ENCODE measurements around the gene SNX2. TPM values are rescaled to one million over a fixed set of nuclear protein-coding genes. Genes with fewer than 3 reads are reported as not detected.
A peak's percentile ranks its signal among the peaks of the same experiment; 100 is the strongest.

SNX2 gene
- total RNA-seq, 1 donor from 2014 or later: 30.5 TPM

DNA sequence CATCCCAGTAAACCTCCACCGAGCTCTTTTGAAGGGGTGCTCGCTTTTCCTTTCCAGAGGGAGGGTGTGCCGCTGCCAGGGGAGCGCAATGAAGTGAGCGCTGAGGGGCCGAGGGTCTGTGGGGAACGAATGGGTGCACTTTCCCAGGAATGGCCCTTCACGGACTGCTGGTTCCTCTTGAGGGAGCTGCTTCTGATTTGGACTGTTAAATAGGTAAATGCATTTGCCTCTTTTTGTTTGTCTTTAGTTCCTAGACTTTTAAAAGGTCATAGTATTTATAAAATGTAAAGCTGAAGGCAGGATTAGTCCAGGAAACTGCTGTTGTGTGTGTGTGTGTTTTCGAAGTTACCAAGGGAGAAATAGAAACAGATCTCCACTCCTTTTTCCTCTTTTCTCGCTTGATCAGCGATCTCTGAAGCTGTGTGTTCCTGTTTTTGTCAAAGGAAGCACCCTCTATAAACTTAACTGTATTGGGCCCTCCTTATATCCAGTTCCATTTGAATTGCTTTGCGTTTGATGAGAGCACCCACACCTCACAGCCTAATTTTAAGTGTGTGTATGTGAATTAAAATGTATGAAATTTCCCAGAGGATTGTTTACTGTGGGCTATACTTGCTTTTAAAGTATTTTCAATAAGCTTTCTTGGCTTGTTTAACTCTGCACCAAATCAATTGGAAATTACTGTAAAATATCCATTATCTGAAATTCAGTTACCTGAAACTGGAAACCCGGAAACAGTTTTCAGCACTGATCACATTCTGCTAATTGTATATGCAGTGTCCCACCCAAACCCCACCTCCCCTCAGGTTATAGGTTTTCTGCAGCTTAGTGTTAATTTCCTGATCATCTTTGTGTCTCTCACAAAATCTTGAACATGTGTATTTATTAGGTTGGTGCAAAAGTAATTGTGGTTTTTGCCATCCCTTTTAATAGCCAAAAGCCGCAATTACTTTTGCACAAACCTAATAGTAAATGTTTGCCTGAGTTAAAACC, 966 bp downstream of the SNX2 start:
- Mint-ChIP-seq H3K36me3 (ENCODE audit: low read depth) (peaks cover 4% of the 10 kb centered on the region), H3K9me3 (no peaks in the 10 kb centered on the region), H3K27me3 (ENCODE audit: insufficient read depth) (no peaks in the 10 kb centered on the region), H3K27ac (peak overlapping the region; percentile 82), H3K4me3 (peak overlapping the region; percentile 95), H3K4me1 (ENCODE audit: low read depth) (peaks cover 35% of the 10 kb centered on the region)
- DNase-seq (ENCODE audit: low spot score): no peak
- intact Hi-C loops (cut with micrococcal nuclease): loop anchor here (1.0 to 10.0 kb wide), 3 partner anchors 69 to 739 kb away; partner anchors contain the start of genes CEP120, CSNK1G3 and SNX24

DNA sequence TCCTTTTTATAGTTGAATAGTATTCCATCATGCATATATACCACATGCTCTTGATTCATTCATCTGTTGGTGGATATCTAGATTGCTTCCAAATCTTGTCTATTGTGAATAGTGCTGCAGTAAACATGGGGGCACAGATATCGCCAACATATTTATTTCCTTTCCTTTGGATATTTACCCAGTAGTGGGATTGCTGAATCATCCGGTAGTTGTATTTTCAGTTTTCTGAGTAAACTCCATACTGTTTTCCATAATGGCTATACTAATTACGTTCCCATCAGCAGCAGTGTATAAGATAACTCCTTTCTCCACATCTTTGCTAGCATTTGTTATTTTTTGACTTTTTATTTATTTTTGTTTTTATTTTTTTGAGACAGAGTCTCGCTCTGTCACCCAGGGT, 3.3 kb downstream of the SNX2 start:
- DNase-seq (ENCODE audit: low spot score): no peak
- Mint-ChIP-seq H3K4me3 (no peak overlapping the region), H3K4me1 (ENCODE audit: low read depth) (peaks cover 35% of the 10 kb centered on the region), H3K27me3 (ENCODE audit: insufficient read depth) (no peaks in the 10 kb centered on the region), H3K36me3 (ENCODE audit: low read depth) (peaks cover 4% of the 10 kb centered on the region), H3K27ac (no peak overlapping the region), H3K9me3 (no peaks in the 10 kb centered on the region)
- intact Hi-C loops (cut with micrococcal nuclease): loop anchor here (10.0 kb wide), 2 partner anchors 647 to 737 kb away; partner anchors contain the start of genes CEP120 and CSNK1G3

DNA sequence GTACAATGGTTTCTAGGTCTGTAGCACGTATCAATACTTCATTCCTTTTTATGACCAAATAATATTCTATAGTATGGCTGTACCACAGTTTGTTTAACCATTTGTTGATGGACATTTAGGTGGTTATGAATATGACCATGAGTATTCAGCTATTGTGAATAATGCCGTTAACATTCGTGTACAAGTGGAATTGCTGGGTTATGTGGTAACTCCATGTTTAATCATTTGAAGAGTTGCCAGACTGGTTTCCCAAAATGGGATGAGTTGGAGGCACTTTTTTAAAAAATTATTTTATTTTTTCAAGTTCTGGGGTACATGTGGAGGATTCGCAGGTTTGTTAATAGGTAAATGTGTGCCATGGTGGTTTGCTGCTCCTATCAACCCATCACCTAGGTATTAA, 4.6 kb downstream of the SNX2 start:
- Mint-ChIP-seq H3K36me3 (ENCODE audit: low read depth) (peaks cover 4% of the 10 kb centered on the region), H3K27ac (no peak overlapping the region), H3K4me1 (ENCODE audit: low read depth) (peaks cover 35% of the 10 kb centered on the region), H3K9me3 (no peaks in the 10 kb centered on the region), H3K27me3 (ENCODE audit: insufficient read depth) (no peaks in the 10 kb centered on the region), H3K4me3 (no peak overlapping the region)
- intact Hi-C loops (cut with micrococcal nuclease): loop anchor here (10.0 kb wide), 2 partner anchors 645 to 735 kb away; partner anchors contain the start of genes CEP120 and CSNK1G3
- DNase-seq (ENCODE audit: low spot score): no peak

DNA sequence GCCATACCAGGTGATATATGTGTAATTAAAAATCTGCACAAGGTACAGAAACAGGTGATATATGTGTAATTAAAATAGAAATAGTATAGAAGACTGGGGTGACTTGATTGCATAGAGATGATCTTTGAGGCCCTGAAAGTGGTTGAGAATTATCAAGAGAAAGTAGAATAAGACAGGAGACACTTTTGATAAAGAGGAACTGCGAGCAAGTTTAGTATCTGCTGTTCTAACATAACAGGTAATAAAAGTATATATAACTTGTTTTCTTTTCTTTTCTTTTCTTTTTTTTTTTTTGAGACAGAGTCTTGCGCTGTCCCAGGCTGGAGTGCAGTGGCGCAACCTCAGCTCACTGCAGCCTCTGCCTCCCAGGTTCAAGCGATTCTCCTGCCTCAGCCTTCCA, 5.4 kb downstream of the SNX2 start:
- Mint-ChIP-seq H3K36me3 (ENCODE audit: low read depth) (peaks cover 4% of the 10 kb centered on the region), H3K4me3 (no peak overlapping the region), H3K27ac (no peak overlapping the region), H3K9me3 (peaks cover 8% of the 10 kb centered on the region), H3K4me1 (ENCODE audit: low read depth) (peaks cover 35% of the 10 kb centered on the region), H3K27me3 (ENCODE audit: insufficient read depth) (no peaks in the 10 kb centered on the region)
- intact Hi-C loops (cut with micrococcal nuclease): no loop called here
- DNase-seq (ENCODE audit: low spot score): no peak

DNA sequence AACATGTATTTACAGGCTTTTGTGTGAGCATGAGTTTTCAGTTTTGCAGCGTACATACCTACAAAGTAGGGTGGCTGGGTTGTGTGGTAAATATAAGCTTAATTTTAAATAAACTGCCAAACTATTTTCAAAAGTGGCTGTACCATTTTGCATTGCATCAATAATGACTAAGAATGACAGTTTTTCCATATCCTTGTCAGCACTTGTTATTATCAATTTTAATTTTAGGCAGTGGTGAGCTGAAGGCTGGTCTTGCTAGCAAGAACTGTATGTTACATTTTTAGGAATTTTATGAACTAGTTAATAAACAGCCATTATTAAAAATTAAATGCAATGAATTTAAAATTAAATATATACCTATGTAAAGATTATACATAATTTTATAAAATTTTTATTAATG, 6.6 kb downstream of the SNX2 start:
- Mint-ChIP-seq H3K27ac (no peak overlapping the region), H3K9me3 (peaks cover 16% of the 10 kb centered on the region), H3K27me3 (ENCODE audit: insufficient read depth) (no peaks in the 10 kb centered on the region), H3K4me1 (ENCODE audit: low read depth) (peaks cover 24% of the 10 kb centered on the region), H3K4me3 (no peak overlapping the region), H3K36me3 (ENCODE audit: low read depth) (peaks cover 5% of the 10 kb centered on the region)
- intact Hi-C loops (cut with micrococcal nuclease): no loop called here
- no peak for DNase-seq (ENCODE audit: low spot score)

DNA sequence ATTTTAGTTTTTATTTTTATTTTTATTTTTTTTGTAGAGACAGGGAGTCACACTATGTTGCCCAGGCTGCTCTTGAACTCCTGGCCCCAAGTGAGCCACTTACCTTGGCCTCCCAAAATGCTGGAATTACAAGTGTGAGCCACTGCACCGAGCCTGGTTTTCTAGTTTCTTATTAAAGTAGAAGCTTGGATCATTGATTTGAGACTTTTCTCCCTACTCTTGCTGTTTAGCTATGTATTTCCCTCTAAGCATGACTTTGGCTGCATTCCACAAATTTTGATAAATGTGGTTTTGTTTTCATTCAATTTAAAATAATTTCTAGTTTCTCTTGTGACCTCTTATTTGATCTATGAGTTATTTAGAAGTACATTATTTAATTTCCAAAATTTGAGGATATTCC, 10.4 kb downstream of the SNX2 start:
- Mint-ChIP-seq H3K27ac (no peak overlapping the region), H3K27me3 (ENCODE audit: insufficient read depth) (no peaks in the 10 kb centered on the region), H3K36me3 (ENCODE audit: low read depth) (peaks cover 6% of the 10 kb centered on the region), H3K4me1 (ENCODE audit: low read depth) (peaks cover under 1% of the 10 kb centered on the region), H3K9me3 (peaks cover 33% of the 10 kb centered on the region), H3K4me3 (no peak overlapping the region)
- DNase-seq (ENCODE audit: low spot score): no peak
- intact Hi-C loops (cut with micrococcal nuclease): no loop called here

DNA sequence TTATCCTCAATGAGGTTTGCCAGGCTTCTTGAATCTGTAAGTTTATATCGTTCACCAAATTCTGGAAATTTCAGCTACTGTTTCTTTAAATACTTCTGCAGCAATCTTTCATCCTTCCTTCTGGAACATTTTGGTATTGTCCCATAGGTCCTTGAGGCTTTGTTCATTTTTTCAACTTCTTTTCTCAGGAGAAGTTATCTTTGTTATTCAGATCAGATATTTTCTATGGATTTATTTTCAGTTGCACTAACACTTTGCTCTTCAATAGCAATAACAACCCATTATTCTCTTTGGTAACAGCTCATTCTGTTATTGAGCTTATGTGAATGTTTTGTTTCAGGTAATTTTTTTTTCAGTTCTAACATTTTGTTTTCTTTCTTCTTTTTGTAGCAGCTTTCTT, 13.5 kb downstream of the SNX2 start:
- H3K4me1 Mint-ChIP-seq (ENCODE audit: low read depth): no peaks in the 10 kb centered on the region
- H3K4me3 Mint-ChIP-seq: no peak overlapping the region
- intact Hi-C loops (cut with micrococcal nuclease): no loop called here
- H3K27me3 Mint-ChIP-seq (ENCODE audit: insufficient read depth): no peaks in the 10 kb centered on the region
- peaks cover 40% of the 10 kb centered on the region for H3K9me3 Mint-ChIP-seq
- no peak overlapping the region for H3K27ac Mint-ChIP-seq
- H3K36me3 Mint-ChIP-seq (ENCODE audit: low read depth): peaks cover 8% of the 10 kb centered on the region
- DNase-seq (ENCODE audit: low spot score): no peak

DNA sequence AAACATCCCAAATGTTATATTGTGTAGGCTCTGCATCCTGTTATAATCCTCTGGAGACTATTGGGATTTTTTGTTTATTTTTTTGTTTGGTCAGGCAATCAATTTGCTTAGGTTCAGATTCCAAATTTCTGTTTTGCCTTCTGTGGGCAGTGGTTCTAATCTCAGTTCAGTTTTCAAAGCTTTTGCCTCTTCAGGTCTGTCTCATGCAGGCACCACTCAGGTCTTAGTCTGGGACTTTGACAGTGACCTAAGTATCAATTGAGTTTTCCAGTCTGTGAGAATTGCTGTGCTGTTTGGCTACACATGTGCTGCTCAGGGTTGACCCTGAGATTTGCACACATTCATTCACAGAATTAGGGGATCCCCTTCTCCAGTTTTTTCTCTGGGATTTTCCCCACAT, 14.1 kb downstream of the SNX2 start:
- Mint-ChIP-seq H3K27ac (no peak overlapping the region), H3K4me1 (ENCODE audit: low read depth) (no peaks in the 10 kb centered on the region), H3K4me3 (no peak overlapping the region), H3K9me3 (peaks cover 40% of the 10 kb centered on the region), H3K27me3 (ENCODE audit: insufficient read depth) (no peaks in the 10 kb centered on the region), H3K36me3 (ENCODE audit: low read depth) (peaks cover 8% of the 10 kb centered on the region)
- intact Hi-C loops (cut with micrococcal nuclease): no loop called here
- no peak for DNase-seq (ENCODE audit: low spot score)

DNA sequence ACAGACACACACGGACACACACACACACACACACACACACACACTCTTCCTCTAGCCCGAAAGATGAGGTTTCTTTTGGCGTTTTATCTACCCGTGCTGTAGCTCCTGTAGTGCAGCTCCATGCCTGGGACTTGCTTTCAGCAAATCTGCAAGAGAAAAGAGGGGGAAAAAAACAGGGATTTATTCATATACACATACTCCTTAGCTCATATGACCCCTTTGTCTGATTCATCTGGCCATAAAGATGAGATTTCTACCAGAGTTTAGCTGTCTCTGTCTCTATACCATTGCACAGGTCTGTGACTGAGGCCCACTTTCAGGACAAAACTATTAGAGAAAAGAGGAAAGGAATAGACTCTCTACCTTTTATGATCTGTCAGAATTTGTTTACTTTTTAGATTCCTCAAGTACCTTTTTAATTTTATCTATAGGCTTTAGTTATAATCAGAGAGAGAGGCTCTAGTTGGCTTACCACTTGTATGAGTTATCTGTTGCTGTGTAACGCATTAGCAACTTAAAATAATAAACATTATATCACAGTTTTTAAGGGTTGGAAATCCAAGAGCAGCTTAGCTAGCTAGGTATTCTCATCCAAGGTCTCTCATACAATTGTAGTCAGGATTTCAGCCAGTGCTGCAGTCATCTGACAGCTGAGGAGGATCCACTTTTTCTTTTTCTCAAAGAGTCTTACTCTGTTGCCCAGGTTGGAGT, 14.7 kb downstream of the SNX2 start:
- no peaks in the 10 kb centered on the region for H3K27me3 Mint-ChIP-seq (ENCODE audit: insufficient read depth)

DNA sequence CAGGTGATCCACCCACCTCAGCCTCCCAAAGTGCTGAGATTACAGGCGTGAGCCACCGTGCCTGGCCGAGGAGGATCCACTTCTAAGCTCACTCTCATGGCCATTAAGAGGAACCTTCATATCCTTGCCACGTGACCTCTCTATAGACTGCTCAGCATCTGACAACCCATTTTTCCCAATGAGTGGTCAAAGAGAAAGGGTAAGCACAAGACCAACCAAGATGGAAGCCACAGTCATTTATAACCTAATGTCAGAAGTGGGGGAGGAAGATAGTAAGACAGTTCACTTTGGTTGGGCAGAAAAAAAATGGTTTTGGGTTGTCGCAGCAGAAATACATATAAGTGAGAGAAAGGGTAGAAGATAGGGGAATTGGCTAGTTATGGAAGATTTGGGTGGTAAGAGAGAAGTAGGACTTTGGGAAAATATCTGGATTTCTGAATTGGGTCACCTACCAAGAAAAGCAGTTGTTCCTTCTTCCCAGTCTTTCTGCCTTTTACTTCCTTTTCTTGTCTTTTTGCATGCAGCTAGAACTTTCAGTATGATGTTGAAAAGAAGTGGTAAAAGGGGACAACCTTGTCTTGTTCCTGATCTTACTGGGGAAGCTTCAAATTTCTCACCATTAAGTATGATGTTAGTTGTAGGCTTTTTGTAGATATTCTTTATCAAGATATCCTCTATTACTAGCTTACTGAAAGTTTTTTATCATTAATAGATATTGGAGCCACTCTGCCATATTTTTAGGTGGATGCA, 15.6 kb downstream of the SNX2 start:
- intact Hi-C loops (cut with micrococcal nuclease): no loop called here
- H3K27ac Mint-ChIP-seq: no peak overlapping the region
- peaks cover 14% of the 10 kb centered on the region for H3K36me3 Mint-ChIP-seq (ENCODE audit: low read depth)
- no peaks in the 10 kb centered on the region for H3K27me3 Mint-ChIP-seq (ENCODE audit: insufficient read depth)
- no peaks in the 10 kb centered on the region for H3K4me1 Mint-ChIP-seq (ENCODE audit: low read depth)
- H3K4me3 Mint-ChIP-seq: no peak overlapping the region
- no peak for DNase-seq (ENCODE audit: low spot score)
- peaks cover 29% of the 10 kb centered on the region for H3K9me3 Mint-ChIP-seq

More for the DNA sequence above, 14.7 kb downstream of the SNX2 start:
- H3K36me3 Mint-ChIP-seq (ENCODE audit: low read depth): peaks cover 8% of the 10 kb centered on the region
- no peak for DNase-seq (ENCODE audit: low spot score)
- H3K4me3 Mint-ChIP-seq: no peak overlapping the region
- H3K4me1 Mint-ChIP-seq (ENCODE audit: low read depth): no peaks in the 10 kb centered on the region
- H3K27ac Mint-ChIP-seq: no peak overlapping the region
- intact Hi-C loops (cut with micrococcal nuclease): no loop called here
- H3K9me3 Mint-ChIP-seq: peaks cover 39% of the 10 kb centered on the region

DNA sequence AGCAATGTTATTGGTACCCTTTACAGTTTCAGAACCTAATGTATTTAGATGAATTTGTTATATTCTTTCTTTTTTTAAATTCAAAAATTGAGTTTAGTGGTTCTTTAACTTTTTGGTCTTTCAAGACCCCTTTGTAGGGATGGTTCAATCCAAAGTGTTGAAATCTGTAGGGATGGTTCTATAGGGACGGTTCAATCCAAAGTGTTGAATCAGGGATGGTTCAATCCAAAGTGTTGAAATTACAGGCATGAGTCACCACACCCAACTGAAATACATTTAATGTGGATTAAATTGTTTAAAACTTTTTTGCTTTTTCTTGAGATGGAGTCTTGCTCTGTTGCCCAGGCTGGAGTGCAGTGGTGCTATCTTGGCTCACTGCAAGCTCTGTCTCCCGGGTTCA, 30.6 kb downstream of the SNX2 start:
- Mint-ChIP-seq H3K4me1 (ENCODE audit: low read depth) (no peaks in the 10 kb centered on the region), H3K4me3 (no peak overlapping the region), H3K36me3 (ENCODE audit: low read depth) (peaks cover 26% of the 10 kb centered on the region), H3K27ac (no peak overlapping the region), H3K27me3 (ENCODE audit: insufficient read depth) (no peaks in the 10 kb centered on the region), H3K9me3 (no peaks in the 10 kb centered on the region)
- DNase-seq (ENCODE audit: low spot score): no peak
- intact Hi-C loops (cut with micrococcal nuclease): no loop called here

DNA sequence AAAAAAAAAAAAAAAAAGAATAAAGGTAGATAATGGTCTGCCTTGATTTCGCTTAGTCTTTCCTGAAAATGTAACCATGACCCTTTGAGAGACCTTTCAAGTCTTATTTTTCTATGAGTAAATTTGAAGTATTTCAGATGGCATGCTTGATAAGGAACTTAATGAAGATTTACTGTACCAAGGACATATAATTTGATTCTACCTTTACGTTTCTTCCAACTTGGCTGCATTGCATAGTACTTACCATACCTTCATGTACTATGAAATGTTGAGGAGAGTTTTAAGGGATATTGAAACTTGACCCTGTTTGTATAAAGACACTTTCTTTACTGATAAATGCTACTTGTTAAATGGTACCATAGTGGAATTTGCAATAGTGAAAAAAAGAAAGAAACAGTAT, 35.5 kb downstream of the SNX2 start:
- H3K4me1 Mint-ChIP-seq (ENCODE audit: low read depth): no peaks in the 10 kb centered on the region
- H3K27me3 Mint-ChIP-seq (ENCODE audit: insufficient read depth): no peaks in the 10 kb centered on the region
- no peak overlapping the region for H3K4me3 Mint-ChIP-seq
- H3K27ac Mint-ChIP-seq: no peak overlapping the region
- intact Hi-C loops (cut with micrococcal nuclease): no loop called here
- no peak for DNase-seq (ENCODE audit: low spot score)
- no peaks in the 10 kb centered on the region for H3K9me3 Mint-ChIP-seq
- H3K36me3 Mint-ChIP-seq (ENCODE audit: low read depth): peaks cover 12% of the 10 kb centered on the region

Measured in activated T-helper 1 cell treated with anti-CD3 and anti-CD28 coated beads, Interleukin-12 subunit alpha, Interleukin-12 subunit beta, Interleukin-2, Interleukin-4 antibody, amounts not matched to agents 30 ng/mL and 10 ng/mL and 1 ng/mL, durations not matched to agents 14 hours and 24 hours and 36 hours (primary cell).